ENCODE results near the gene PHLDA3. TPM values are rescaled to one million over a fixed set of nuclear protein-coding genes. Genes with fewer than 3 reads are reported as not detected.

PHLDA3 gene
- polyA plus RNA-seq, 2 of the 4 experiments (the other 2 are of a cell fraction) = 40.5 to 91.1 TPM

- FAIRE-seq (no peak), ATAC-seq (no peak), DNase-seq (ENCODE audit: low read depth in 1 of 2, low spot score in 1 of 2) (no peak)
- no peak for TF ChIP-seq ZC3H11A (IDR thresholded peaks at IDR 0.05)
- TF ChIP-seq MAZ (IDR thresholded peaks at IDR 0.05; ENCODE audit: borderline replicate concordance, low read depth, low read length) = no peak
- 78% methylated on average over 13 of the region's 15 CpGs for WGBS (ENCODE audit: missing lambda C conversion rate)
- H3K27ac ChIP-seq = no peak overlapping the region
- no peaks in the 10 kb centered on the region for H3K9me3 ChIP-seq
- H3K4me3 ChIP-seq = no peak overlapping the region
- ChIA-PET POLR2A (no interaction called here), CTCF (interaction anchor here (0.7 to 4.0 kb wide), 5 partner anchors 9 to 55 kb away, joined by 3 to 29 read pairs (median 8); no protein-coding TSS in a partner anchor)
- H3K4me2 ChIP-seq = no peak overlapping the region
- H3K4me1 ChIP-seq = no peaks in the 10 kb centered on the region
These were observed 42.3 kb downstream of the PHLDA3 start for GRCh38 chr1:201426479-201427310.

- ChIA-PET CTCF (interaction anchor here (0.6 to 4.0 kb wide), 4 partner anchors 12 to 285 kb away, joined by 3 to 29 read pairs (median 4); no protein-coding TSS in a partner anchor), POLR2A (no interaction called here)
- Histone ChIP-seq H3K4me2 (no peak overlapping the region), H3K4me3 (no peak overlapping the region), H3K9me3 (no peaks in the 10 kb centered on the region), H3K27ac (no peak overlapping the region), H3K4me1 (no peaks in the 10 kb centered on the region)
- DNase-seq (ENCODE audit: low read depth in 1 of 2, low spot score in 1 of 2) (no peak), ATAC-seq (no peak), FAIRE-seq (no peak)
- no peak for TF ChIP-seq RCOR1 (IDR thresholded peaks at IDR 0.05; ENCODE audit: low read depth, low read length)
- TF ChIP-seq FOSB (CRISPR knock-in tag; IDR thresholded peaks at IDR 0.05) = no peak
- TF ChIP-seq MAFK (IDR thresholded peaks at IDR 0.05; ENCODE audit: partially characterized antibody) = no peak
- TF ChIP-seq RARB (CRISPR knock-in tag; IDR thresholded peaks at IDR 0.05) = no peak
- no peak for TF ChIP-seq KDM5A (IDR thresholded peaks at IDR 0.05)
- TF ChIP-seq SMC3 (IDR thresholded peaks at IDR 0.05) = no peak
- 100% methylated on average over 2 of the region's 2 CpGs for WGBS (ENCODE audit: missing lambda C conversion rate)
These were observed 44.8 kb downstream of the PHLDA3 start for GRCh38 chr1:201424146-201424545.

GRCh38 chr1:201423655-201424054 is 45.3 kb downstream of the PHLDA3 start:
- no peaks in the 10 kb centered on the region for H3K4me1 ChIP-seq
- DNase-seq (ENCODE audit: low read depth in 1 of 2, low spot score in 1 of 2) (no peak), FAIRE-seq (no peak), ATAC-seq (no peak)
- no peak for TF ChIP-seq REST (IDR thresholded peaks at IDR 0.05)
- TF ChIP-seq ZNF302 (CRISPR knock-in tag; IDR thresholded peaks at IDR 0.05) = no peak
- no peak for TF ChIP-seq RAD21 (conservative IDR thresholded peaks at IDR 0.05 in 1 of 2, IDR thresholded peaks at IDR 0.05 in 1 of 2)
- no peak for TF ChIP-seq EP300 (IDR thresholded peaks at IDR 0.05)
- TF ChIP-seq ZFP36 (IDR thresholded peaks at IDR 0.05; ENCODE audit: borderline replicate concordance, partially characterized antibody) = no peak
- no peak for TF ChIP-seq ESRRA (IDR thresholded peaks at IDR 0.05; ENCODE audit: borderline replicate concordance, low read length)
- TF ChIP-seq MYC (IDR thresholded peaks at IDR 0.05; ENCODE audit: borderline replicate concordance, low read length) = no peak
- TF ChIP-seq RFX5 (IDR thresholded peaks at IDR 0.05) = no peak
- no peak for TF ChIP-seq SREBF2 (IDR thresholded peaks at IDR 0.05)
- no peak for TF ChIP-seq ATOH8 (CRISPR knock-in tag; IDR thresholded peaks at IDR 0.05; ENCODE audit: low read depth)
- no peak for TF ChIP-seq GATA3 (IDR thresholded peaks at IDR 0.05; ENCODE audit: borderline replicate concordance)
- TF ChIP-seq CEBPB (IDR thresholded peaks at IDR 0.05) = no peak
- TF ChIP-seq FOSB (CRISPR knock-in tag; IDR thresholded peaks at IDR 0.05) = no peak
- TF ChIP-seq HDAC2 (IDR thresholded peaks at IDR 0.05) = no peak
- TF ChIP-seq KDM1A (IDR thresholded peaks at IDR 0.05; ENCODE audit: low read depth) = no peak
- no peak for TF ChIP-seq PHF8 (IDR thresholded peaks at IDR 0.05; ENCODE audit: borderline replicate concordance, low read depth)
- no peak overlapping the region for H3K4me3 ChIP-seq
- POLR2A ChIA-PET = no interaction called here
- no peak overlapping the region for H3K4me2 ChIP-seq
- CTCF ChIA-PET = interaction anchor here (0.6 to 4.0 kb wide), 5 partner anchors 12 to 286 kb away, joined by 3 to 29 read pairs (median 5); no protein-coding TSS in a partner anchor
- no peaks in the 10 kb centered on the region for H3K9me3 ChIP-seq
- 93% methylated on average over 6 of the region's 6 CpGs for WGBS (ENCODE audit: missing lambda C conversion rate)
- no peak overlapping the region for H3K27ac ChIP-seq

Data from A549 (cell line).